Sciatic nerve (tissue), 2 donors: ENCODE results near the gene PKN1. TPM values are rescaled to one million over a fixed set of nuclear protein-coding genes. Genes with fewer than 3 reads are reported as not detected.
"Not testable (repeated sequence)": the region's sequence is repeated elsewhere in the genome, so short reads cannot be mapped to it uniquely, and the experiment has no call there.

Source experiments
- ATAC-seq: fragments of 200-7000 bp; cut with Tn5 transposase; one replicate; pipeline ENCODE4 v1.9.1; 2020; ENCODE audit warnings: mild to moderate bottlenecking, moderate library complexity
- DNase-seq: peaks from one replicate; pipeline ENCODE4 v3.0.0-alpha.2; 2020; ENCODE audit warnings: low spot score
- intact Hi-C: fragments of 100-400 bp; cut with DNase I; formaldehyde crosslinking; loops from one replicate; pipeline ENCODE4 v1.14.2; 2022
- total RNA-seq: library from RNA; stranded (reverse); fragmentation: NEBNext Ultra II Directional; extraction: Animal tissue kit (Norgen Biotek cat#: 25700); gene quantifications from one replicate; pipeline ENCODE4 v1.2.1, GENCODE V29; 2021
- donor health status: DM: no; HTN: no; CAD: no.
- donor health status: DM: no; HTN: no; CAD: no.

The PKN1 gene
- total RNA-seq, 1 donor from 2014 or later = 116 TPM

DNA sequence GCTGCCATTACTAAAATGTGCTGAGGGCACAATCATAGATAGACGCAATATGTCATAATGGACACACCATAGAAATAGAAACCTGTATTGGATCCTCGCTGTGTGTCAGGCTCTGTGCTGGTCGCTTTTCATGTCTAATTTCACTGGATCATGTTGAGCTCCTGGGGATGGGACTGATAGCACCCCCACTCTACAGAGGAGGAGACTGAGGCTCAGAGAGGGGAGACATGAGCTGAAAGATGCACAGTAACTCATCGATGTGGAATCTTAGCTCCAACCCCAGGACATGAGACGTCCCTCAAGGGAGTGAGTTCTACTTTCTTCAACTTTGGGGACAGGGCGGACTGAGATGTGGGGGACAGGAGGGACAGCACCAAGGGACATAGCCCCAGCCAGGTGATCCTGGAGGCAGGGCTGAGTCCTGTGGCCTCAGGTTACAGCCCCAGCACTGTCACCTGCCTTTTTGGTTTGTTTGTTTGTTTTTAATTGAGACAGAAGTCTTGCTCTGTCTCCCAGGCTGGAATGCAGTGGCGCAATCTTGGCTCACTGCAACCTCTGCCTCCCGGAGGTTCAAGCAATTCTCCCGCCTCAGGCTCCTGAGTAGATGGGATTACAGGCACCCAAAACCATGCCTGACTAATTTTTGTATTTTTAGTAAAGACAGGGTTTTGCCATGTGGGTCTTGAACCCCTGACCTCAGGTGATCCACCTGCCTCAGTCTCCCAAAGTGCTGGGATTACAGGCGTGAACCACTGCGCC, 69.4 kb downstream of the PKN1 start:
- no peak for DNase-seq
- intact Hi-C loops = no loop called here
- no peak for ATAC-seq

DNA sequence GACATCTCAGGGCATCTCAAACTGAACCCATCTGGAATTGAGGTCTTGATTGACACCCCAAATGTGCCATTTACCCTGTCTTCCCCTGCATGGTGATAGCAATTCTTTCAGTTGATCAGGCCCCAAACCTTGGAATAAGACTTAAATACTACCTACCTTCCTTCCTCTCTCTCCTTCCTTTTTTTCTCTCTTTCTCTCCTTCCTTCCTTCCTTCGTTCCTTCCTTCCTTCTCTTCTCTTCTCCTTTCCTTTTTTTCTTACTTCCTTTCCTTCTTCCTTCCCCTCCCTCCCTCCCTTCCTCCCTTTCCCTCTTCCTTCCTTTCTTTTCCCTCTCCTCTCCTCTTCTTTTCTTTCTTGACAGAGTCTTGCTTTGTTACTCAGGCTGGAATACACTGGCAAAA, 70.2 kb downstream of the PKN1 start:
- DNase-seq (no peak), ATAC-seq (no peak)
- intact Hi-C loops = no loop called here

DNA sequence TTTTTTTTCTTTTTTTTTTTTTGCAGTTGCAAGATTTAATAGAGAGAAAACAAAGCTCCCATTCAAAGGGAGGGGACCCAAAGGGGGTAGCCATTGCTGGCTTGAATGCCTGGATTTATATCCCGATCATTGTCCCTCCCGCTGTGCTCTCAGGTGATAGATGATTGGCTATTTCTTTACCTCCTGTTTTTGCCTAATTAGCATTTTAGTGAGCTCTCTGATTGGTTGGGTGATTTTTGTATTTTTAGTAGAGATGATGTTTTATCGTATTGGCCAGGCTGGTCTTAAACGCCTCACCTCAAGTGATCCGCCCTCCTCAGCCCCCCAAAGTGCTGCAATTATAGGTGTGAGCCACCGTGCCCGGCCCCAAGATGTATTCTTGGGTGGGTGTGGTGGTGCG, 71.5 kb downstream of the PKN1 start:
- DNase-seq, intact Hi-C loops, ATAC-seq: not testable (repeated sequence)

DNA sequence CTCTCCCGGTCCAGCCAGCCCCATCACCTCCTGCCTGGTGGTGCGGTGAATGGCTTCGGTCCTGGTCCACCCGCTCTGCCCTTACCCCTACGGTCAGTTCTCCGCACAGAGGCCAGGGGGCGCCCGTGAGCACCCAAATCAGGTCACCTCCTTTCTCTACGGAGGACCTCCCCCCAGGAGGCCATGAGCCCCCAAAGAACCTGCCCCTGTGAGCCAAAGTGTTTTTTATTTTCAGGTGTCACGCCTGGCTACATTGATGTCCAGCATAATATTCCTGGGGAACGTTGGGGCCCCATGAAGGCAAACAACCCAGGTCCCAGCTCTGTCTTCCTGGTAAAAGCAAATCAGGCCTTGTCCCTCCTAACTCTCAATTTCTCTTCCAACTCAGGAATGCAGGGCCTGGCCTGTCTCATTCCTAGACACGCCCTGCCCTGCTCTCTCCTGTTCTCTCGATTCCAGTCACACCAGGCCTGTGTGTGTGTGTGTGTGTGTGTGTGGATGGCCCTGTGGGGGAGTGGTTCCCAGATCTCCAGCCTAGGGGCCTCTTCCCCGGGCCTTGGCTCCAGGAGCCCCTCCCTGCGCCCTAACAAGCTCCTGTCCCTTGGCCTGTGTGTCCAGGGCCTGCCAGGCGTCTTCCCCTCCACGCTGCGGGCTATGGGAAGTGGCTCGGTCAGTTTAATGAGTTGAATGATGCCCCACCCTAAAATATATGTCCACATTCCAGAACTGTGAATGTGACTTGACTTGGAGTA, 72.6 kb downstream of the PKN1 start:
- peak; percentile 44 for ATAC-seq
- intact Hi-C loops = no loop called here
- no peak for DNase-seq

DNA sequence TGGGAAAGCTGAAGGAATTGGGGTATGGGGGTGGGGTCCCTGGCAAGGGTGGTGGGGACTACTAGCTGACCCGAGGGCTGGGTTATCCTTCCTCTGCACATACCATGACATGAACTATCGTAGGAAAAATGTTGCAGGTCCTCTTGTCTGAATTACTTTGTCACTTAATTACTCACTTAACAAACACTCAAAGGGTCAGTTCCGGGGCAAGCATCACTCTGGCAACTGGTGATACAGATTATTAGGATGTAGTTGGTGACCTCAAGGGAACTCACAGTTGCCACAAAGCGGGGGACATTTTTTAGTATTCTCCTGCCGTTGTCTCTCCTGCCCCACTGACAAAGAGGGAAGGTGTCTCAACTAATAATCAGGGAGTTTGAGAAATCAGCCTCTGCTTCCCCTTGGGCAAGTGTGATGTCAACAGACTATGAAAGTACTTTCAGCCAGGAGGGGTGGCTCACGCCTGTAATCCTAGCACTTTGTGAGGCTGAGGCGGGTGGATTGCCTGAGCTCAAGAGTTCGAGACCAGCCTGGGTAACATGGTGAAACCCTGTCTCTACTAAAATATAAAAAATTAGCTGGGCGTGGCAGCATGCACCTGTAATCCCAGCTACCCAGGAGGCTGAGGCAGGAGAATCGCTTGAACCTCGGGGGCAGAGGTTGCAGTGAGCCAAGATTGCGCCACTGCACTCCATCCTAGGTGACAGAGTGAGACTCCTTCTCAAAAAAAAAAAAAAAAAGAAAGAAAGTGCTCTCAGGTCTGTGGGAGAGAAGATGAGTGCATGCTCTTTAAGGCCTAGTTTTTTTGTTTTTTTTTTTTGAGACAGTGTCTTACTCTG, 74.8 kb downstream of the PKN1 start:
- intact Hi-C loops = no loop called here
- ATAC-seq (no peak), DNase-seq (no peak)

DNA sequence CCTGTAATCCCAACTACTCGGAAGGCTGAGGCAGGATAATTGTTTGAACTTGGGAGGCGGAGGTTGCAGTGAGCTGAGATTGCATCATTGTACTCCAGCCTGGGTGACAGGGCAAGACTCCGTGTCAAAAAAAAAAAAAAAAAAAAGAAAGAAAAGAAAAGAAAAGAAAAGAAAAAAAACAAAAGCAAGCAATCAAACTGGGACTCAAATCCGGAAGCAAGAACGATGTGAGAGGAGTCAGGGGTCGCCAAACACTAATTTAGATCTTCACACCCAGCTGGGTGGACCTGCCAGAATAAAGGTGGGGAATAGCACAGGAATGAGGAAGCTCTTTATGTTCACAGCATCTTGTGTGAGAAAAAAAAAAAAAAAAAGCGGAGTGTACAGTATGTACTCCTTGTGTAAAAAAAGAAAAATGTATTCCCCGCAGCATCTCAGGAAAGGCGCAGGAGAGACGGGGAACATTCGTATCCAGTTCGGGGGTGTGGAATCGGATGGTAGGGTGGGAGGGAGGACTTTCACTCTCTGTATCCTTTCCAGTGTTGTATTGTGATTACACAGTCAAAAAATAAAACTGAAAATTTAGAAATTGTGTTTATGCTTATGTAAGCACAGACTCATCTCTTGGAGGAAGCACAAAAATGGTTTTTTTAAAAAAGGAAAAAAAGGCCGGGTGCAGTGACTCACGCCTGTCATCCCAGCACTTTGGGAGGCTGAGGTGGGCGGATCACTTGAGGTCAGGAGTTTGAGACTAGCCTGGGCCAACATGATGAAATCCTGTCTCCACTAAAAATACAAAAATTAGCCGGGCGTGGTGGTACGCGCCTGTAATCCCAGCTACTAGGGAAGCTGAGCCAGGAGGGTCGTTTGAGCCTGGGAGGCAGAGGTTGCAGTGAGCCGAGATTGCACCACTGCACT, 77.5 kb downstream of the PKN1 start:
- intact Hi-C loops = no loop called here
- no peak for DNase-seq
- peak; percentile 84 for ATAC-seq

DNA sequence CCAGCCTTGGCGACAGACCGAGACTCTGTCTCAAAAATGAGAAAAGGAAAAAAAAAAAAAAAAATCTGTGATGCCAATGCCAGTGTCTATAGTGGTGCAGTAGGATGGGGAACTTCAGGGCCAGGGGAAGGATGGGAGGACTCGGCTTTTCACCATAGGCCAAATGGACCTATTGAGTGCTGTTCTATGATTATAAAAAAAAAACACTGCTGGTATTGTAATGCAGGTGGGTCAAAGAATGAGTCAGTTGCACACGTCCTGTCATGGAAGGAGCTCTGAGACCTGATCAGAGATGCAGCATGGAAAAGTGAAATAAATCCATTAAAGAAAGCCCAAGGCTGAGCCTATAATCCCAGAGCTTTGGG, 78.1 kb downstream of the PKN1 start:
- ATAC-seq (no peak), DNase-seq (no peak)
- intact Hi-C loops = no loop called here

DNA sequence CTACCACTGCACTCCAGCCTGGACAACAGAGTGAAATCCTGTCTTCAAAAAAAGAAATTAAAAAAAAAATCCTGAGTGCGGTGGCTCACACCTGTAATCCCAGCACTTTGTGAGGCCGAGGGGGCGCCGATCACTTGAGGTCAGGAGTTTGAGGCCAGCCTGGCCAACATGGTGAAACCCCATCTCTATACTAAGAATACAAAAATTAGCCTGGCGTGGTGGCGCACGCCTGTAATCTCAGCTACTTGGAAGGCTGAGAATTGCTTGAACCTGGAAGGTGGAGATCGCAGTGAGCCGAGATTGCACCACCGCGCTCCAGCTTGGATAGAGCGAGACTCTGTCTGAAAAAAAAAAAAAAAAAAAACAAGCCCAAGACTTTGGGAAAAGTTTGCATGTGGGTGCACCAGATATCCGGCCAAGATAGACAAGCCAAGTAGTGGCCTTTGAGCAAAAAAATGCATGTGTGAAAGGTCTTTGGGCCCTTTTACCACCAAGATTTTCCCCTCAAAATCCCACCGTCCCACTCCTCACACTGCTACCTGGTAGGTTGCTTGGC, 79.4 kb downstream of the PKN1 start:
- no peak for DNase-seq
- intact Hi-C loops = no loop called here
- ATAC-seq = no peak

DNA sequence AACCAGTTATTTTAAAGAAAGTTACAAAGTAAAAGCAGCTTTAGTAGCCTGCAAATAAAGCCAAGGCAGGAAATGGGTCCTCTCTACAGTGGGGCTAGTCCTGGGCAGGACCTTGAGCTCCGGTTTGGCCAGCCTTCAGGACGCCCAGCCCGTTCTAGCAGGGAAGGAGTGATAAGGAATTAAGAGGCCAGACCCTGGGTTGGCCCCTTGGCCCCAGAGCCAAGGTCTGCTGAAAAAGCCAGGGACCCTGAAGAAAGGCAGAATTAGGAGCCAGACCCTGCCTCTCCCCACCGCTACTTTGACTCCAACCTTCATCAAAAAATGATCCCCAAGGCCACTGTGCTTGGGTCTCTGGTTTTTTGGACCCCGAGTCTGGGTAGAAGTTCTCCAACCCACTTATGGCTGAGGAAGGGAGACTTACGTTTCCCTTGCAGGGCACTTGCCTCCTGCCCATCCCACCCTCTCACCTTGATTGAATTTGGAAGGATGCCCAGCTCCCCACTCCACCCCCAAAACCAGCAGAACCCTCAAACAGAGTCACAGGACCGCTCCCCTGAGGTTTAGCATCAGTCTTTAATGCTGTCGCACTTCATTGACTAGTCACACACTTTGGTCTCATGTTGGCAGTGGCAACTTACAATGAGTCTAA, 81.2 kb downstream of the PKN1 start:
- intact Hi-C loops = no loop called here
- ATAC-seq (no peak), DNase-seq (no peak)

DNA sequence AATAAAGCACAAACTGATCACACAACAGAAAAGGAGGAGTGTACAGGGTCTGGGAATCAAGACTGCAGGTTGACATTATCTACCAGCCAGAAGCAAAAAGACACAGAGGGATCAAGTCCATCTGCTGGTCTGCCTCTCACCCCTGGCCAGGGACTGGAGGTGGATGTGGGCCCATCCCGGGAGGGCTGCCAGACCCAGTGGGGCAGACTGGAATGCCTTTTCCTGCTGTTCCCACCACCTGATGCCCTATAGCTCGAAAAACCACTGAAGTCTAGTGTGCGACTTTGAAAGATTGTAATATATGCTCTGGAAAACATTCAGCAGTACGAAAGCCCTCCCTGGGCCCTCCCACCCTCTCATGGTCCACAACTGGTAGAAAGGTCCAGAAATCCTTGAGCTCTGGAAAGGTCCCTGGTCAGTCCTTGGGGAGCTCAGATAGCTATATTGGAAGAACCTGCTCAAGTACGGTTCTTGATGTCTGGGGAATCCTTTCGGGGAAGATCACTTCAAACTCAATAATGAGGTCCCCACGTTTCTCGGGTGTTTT, 82.5 kb downstream of the PKN1 start:
- intact Hi-C loops = no loop called here
- ATAC-seq (no peak), DNase-seq (no peak)

DNA sequence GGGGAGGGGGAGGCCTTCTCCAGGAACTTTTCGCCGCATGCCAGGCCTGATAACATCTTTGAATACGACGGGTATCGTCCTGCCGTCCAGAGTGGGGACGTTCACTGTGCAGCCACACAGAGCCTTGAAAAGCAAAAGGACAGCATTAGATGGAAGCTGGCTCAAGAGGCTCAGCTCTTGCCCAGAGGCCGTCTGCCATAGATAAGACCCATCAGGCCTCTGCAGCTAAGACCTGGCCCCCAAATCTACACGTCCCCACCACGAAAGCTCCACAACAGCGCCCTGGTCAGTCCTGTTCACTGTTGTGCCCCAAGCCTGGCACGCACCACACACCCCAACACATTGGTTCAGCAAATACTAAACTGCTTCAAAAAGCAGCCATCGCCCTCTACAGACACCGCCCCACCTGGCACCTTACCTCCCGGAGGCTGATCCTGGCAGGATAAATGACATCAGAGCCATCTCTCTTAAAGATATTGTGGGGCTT, 83.0 kb downstream of the PKN1 start:
- ATAC-seq (no peak), DNase-seq (no peak)
- intact Hi-C loops = no loop called here

DNA sequence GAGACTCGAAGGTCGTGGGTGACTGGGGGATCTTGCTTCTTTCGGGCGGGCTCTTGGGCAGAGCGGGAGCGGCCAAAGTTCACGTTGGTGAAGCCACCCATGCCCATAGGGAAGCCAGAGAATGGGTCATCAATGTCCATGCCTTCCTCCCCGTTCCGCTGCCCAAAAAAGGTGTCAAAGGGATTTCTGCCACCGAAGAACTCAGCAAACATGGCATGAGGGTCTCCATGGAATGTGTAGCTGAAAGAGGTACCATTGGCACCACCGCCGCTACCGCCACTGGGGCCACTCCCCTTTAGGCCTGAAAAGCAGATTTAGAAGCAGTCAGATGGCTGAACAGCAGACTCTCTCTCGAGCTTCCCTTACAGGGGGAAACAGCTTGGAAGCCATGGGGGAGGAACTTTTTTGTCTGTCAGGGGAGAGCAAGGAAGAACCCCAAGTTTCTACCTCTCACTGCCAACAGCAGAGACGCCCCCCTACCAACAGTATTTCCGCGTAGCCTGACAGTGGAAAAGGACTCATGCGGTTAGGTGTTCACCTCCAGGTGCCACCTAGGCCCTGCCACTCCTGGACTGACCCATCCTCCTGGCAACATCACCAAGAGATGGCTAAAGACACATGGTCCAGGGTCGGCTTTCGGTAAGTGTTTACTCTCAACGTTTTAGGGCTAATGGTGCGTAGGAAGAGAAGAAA, 83.8 kb downstream of the PKN1 start:
- intact Hi-C loops = no loop called here
- DNase-seq (no peak), ATAC-seq (no peak)

DNA sequence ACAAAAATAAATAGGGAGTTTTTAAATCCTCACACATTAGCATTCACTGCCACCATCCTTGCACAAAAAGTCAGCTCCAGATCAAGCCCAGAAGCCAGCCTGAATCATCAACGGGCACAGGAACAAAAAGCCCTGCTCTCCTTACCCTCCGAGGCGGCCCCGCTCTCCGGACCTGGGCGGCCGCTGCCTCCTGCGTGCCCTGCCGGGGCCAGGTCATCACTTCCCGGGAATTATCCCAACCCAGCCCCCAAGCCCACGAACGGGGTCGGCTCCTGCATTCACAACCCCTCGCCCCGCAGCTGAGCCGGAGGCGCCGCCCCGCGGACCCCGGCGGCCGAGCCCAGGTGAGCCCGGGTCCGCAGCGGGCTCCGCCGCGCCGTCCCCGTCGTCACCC, 84.3 kb downstream of the PKN1 start:
- DNase-seq = peak; percentile 65
- intact Hi-C loops = no loop called here

DNA sequence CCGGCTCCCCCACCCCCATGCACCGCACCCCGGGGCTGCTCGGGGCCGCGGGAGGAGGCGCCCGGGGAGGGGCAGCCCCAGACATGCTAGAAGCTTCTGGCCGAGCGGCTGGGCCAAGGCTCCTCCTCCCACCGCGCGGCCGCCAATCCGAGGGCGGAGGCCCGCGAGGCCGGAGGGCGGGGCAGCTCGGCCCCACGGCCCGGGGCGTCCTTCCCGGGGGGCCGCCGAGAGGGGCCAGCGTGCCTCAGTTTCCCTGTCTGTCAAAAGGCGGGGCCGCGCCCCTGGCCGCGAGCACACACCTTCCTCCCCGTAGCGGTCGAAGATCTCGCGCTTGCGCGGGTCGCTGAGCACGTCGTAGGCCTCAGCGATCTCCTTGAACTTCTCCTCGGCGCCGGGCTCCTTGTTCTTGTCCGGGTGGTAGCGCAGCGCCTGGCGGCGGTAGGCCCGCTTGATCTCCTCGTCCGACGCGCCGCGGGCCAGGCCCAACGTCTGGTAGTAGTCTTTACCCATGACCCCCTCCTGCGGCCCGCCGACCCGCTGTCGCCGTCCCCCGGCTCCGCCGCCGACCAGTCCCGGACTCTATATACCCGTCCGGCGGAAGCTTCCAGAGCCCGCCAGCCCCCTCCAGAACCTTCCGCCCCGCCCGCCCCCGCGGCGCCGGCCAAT, 84.9 kb downstream of the PKN1 start, which contains the start of gene DNAJB1:
TSS of gene DNAJB1 (minus strand) at position 558 of the 666 bp plus-strand sequence. CDS start at position 510, 48 bp downstream.
- DNase-seq = peak; percentile 91
- intact Hi-C loops = no loop called here
- peak; percentile 84 for ATAC-seq

More for the DNA sequence above, 84.3 kb downstream of the PKN1 start:
- no peak for ATAC-seq

DNA sequence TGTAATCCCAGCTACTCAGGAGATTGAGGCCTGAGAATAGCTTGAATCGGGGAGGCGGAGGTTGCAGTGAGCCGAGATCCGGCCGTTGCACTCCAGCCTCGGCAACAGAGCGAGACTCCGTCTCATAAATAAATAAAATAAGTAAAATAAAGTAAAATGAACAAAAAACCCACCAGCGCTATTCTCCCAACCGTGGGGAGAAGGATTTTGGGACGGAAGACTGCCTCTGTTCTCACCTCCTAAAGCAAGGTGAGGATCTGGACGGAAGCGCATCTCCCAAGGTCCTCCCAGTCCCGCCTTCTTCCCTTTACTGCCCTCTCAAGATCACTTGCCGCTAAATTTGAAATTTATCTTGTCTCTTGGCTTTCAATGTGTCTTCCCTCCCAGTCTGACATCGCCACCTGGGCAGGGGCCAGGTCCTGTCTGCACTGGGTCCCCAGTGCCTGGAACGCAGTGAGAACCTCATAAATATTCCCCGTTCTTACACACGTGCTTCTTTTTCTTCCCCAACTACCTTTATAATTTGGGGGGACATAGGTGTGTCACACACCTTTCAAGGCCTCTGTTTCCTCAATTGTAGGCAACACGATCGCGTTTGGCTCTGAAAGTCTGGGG, 86.2 kb downstream of the PKN1 start:
- DNase-seq (no peak), ATAC-seq (no peak)
- intact Hi-C loops = no loop called here

DNA sequence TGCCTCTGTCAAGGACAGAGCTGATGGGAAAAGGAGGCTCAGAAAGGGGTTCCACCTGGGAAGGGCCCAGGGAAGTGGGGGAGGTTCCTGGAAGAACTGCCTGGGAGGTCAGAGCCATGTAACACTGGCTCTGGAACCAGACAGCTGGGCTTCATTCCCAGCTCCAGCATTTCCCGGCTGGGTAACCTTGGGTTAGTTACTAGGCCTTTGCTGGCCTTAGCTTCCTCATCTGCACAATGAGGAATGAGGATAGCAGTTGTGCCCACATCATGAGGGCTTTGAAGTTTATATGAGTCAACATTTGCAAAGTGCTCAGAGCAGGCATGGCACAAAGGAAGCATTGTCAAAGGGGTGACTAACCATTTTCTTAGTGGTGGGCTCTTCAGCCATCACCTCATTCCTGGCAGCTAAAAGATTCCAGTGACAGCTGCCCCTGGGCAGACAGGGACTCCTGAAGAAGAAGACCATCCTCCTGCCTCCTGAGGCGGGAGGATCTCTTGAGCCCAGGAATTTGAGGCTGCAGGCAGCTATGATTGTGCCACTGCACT, 86.8 kb downstream of the PKN1 start:
- intact Hi-C loops = no loop called here

More for the DNA sequence above, 86.8 kb downstream of the PKN1 start:
- DNase-seq = no peak
- no peak for ATAC-seq
